ENCODE measurements around the gene GHDC. TPM values are rescaled to one million over a fixed set of nuclear protein-coding genes. Genes with fewer than 3 reads are reported as not detected.
A peak's percentile ranks its signal among the peaks of the same experiment; 100 is the strongest.
"Not testable (repeated sequence)": the region's sequence is repeated elsewhere in the genome, so short reads cannot be mapped to it uniquely, and the experiment has no call there.

The GHDC gene
- polyA plus RNA-seq, 1 donor: 30.1 TPM

GRCh38 chr17:42192189-42193126 is 1.8 kb downstream of the GHDC start:
- Histone ChIP-seq H3K9me3 (ENCODE audit: control insufficient read depth, low read depth, low read length) (no peaks in the 10 kb centered on the region), H3K27me3 (ENCODE audit: control insufficient read depth, insufficient read depth, low read length) (no peaks in the 10 kb centered on the region), H3K4me3 (ENCODE audit: low read length) (no peak overlapping the region), H3K27ac (ENCODE audit: low read length) (no peak overlapping the region), H3K36me3 (ENCODE audit: control insufficient read depth, insufficient read depth, low read length) (peaks cover 5% of the 10 kb centered on the region), H3K4me1 (ENCODE audit: control insufficient read depth, insufficient read depth, low read length) (peaks cover 14% of the 10 kb centered on the region)
- DNase-seq: no peak
- no CpG with 5 or more reads among the region's 23 CpGs for WGBS (ENCODE audit: insufficient coverage, low lambda C conversion rate)

- H3K27me3 ChIP-seq (ENCODE audit: control insufficient read depth, insufficient read depth, low read length): no peaks in the 10 kb centered on the region
- H3K4me3 ChIP-seq (ENCODE audit: low read length): no peak overlapping the region
- no peak for DNase-seq
- no CpG with 5 or more reads among the region's 5 CpGs for WGBS (ENCODE audit: insufficient coverage, low lambda C conversion rate)
- peaks cover 14% of the 10 kb centered on the region for H3K4me1 ChIP-seq (ENCODE audit: control insufficient read depth, insufficient read depth, low read length)
- H3K9me3 ChIP-seq (ENCODE audit: control insufficient read depth, low read depth, low read length): no peaks in the 10 kb centered on the region
- no peak overlapping the region for H3K27ac ChIP-seq (ENCODE audit: low read length)
- peaks cover 5% of the 10 kb centered on the region for H3K36me3 ChIP-seq (ENCODE audit: control insufficient read depth, insufficient read depth, low read length)
Measured at GRCh38 chr17:42191275-42191608, 3.1 kb downstream of the GHDC start.

- no peaks in the 10 kb centered on the region for H3K27me3 ChIP-seq (ENCODE audit: control insufficient read depth, insufficient read depth, low read length)
- DNase-seq: no peak
- H3K4me1 ChIP-seq (ENCODE audit: control insufficient read depth, insufficient read depth, low read length): peaks cover 14% of the 10 kb centered on the region
- peaks cover 5% of the 10 kb centered on the region for H3K36me3 ChIP-seq (ENCODE audit: control insufficient read depth, insufficient read depth, low read length)
- H3K9me3 ChIP-seq (ENCODE audit: control insufficient read depth, low read depth, low read length): no peaks in the 10 kb centered on the region
- H3K4me3 ChIP-seq (ENCODE audit: low read length): no peak overlapping the region
- no CpG with 5 or more reads among the region's 17 CpGs for WGBS (ENCODE audit: insufficient coverage, low lambda C conversion rate)
- no peak overlapping the region for H3K27ac ChIP-seq (ENCODE audit: low read length)
Measured at GRCh38 chr17:42190491-42191274, 3.6 kb downstream of the GHDC start.

- no peaks in the 10 kb centered on the region for H3K9me3 ChIP-seq (ENCODE audit: control insufficient read depth, low read depth, low read length)
- peaks cover 16% of the 10 kb centered on the region for H3K4me1 ChIP-seq (ENCODE audit: control insufficient read depth, insufficient read depth, low read length)
- WGBS (ENCODE audit: insufficient coverage, low lambda C conversion rate): no CpG with 5 or more reads among the region's 11 CpGs
- H3K4me3 ChIP-seq (ENCODE audit: low read length): no peak overlapping the region
- no peak for DNase-seq
- H3K27ac ChIP-seq (ENCODE audit: low read length): no peak overlapping the region
- peaks cover 5% of the 10 kb centered on the region for H3K36me3 ChIP-seq (ENCODE audit: control insufficient read depth, insufficient read depth, low read length)
- H3K27me3 ChIP-seq (ENCODE audit: control insufficient read depth, insufficient read depth, low read length): no peaks in the 10 kb centered on the region
Measured at GRCh38 chr17:42189651-42189965, 4.7 kb downstream of the GHDC start.

GRCh38 chr17:42188749-42189650 is 5.3 kb downstream of the GHDC start:
- no CpG with 5 or more reads among the region's 19 CpGs for WGBS (ENCODE audit: insufficient coverage, low lambda C conversion rate)
- H3K27ac ChIP-seq (ENCODE audit: low read length): no peak overlapping the region
- no peaks in the 10 kb centered on the region for H3K27me3 ChIP-seq (ENCODE audit: control insufficient read depth, insufficient read depth, low read length)
- no peak for DNase-seq
- H3K36me3 ChIP-seq (ENCODE audit: control insufficient read depth, insufficient read depth, low read length): peaks cover 5% of the 10 kb centered on the region
- peaks cover 18% of the 10 kb centered on the region for H3K4me1 ChIP-seq (ENCODE audit: control insufficient read depth, insufficient read depth, low read length)
- no peaks in the 10 kb centered on the region for H3K9me3 ChIP-seq (ENCODE audit: control insufficient read depth, low read depth, low read length)
- no peak overlapping the region for H3K4me3 ChIP-seq (ENCODE audit: low read length)

GRCh38 chr17:42187833-42188232 is 6.5 kb downstream of the GHDC start:
- Histone ChIP-seq H3K27ac (ENCODE audit: low read length) (no peak overlapping the region), H3K36me3 (ENCODE audit: control insufficient read depth, insufficient read depth, low read length) (peaks cover 5% of the 10 kb centered on the region), H3K4me1 (ENCODE audit: control insufficient read depth, insufficient read depth, low read length) (peaks cover 17% of the 10 kb centered on the region), H3K27me3 (ENCODE audit: control insufficient read depth, insufficient read depth, low read length) (no peaks in the 10 kb centered on the region), H3K9me3 (ENCODE audit: control insufficient read depth, low read depth, low read length) (no peaks in the 10 kb centered on the region), H3K4me3 (ENCODE audit: low read length) (no peak overlapping the region)
- DNase-seq: no peak
- WGBS (ENCODE audit: insufficient coverage, low lambda C conversion rate): no CpG with 5 or more reads among the region's 2 CpGs

GRCh38 chr17:42186191-42186590 is 8.1 kb downstream of the GHDC start:
- not testable (repeated sequence) for H3K4me3 ChIP-seq (ENCODE audit: low read length); H3K27ac ChIP-seq (ENCODE audit: low read length); H3K9me3 ChIP-seq (ENCODE audit: control insufficient read depth, low read depth, low read length); DNase-seq; H3K36me3 ChIP-seq (ENCODE audit: control insufficient read depth, insufficient read depth, low read length)
- H3K27me3 ChIP-seq (ENCODE audit: control insufficient read depth, insufficient read depth, low read length): peaks cover 11% of the 10 kb centered on the region
- 94% methylated on average over 2 of the region's 5 CpGs for WGBS (ENCODE audit: insufficient coverage, low lambda C conversion rate)
- H3K4me1 ChIP-seq (ENCODE audit: control insufficient read depth, insufficient read depth, low read length): peaks cover 28% of the 10 kb centered on the region

- peaks cover 30% of the 10 kb centered on the region for H3K4me1 ChIP-seq (ENCODE audit: control insufficient read depth, insufficient read depth, low read length)
- H3K4me3 ChIP-seq (ENCODE audit: low read length): no peak overlapping the region
- DNase-seq: no peak
- H3K36me3 ChIP-seq (ENCODE audit: control insufficient read depth, insufficient read depth, low read length): peaks cover 2% of the 10 kb centered on the region
- H3K27me3 ChIP-seq (ENCODE audit: control insufficient read depth, insufficient read depth, low read length): peaks cover 18% of the 10 kb centered on the region
- WGBS (ENCODE audit: insufficient coverage, low lambda C conversion rate): no CpG with 5 or more reads among the region's 7 CpGs
- peaks cover 3% of the 10 kb centered on the region for H3K9me3 ChIP-seq (ENCODE audit: control insufficient read depth, low read depth, low read length)
- H3K27ac ChIP-seq (ENCODE audit: low read length): no peak overlapping the region
Measured at GRCh38 chr17:42185621-42185930, 8.7 kb downstream of the GHDC start.

- Histone ChIP-seq H3K27me3 (ENCODE audit: control insufficient read depth, insufficient read depth, low read length) (peaks cover 24% of the 10 kb centered on the region), H3K27ac (ENCODE audit: low read length) (peak within 1 kb of the TSS; percentile 28), H3K36me3 (ENCODE audit: control insufficient read depth, insufficient read depth, low read length) (no peaks in the 10 kb centered on the region), H3K9me3 (ENCODE audit: control insufficient read depth, low read depth, low read length) (peaks cover 6% of the 10 kb centered on the region), H3K4me1 (ENCODE audit: control insufficient read depth, insufficient read depth, low read length) (peaks cover 33% of the 10 kb centered on the region), H3K4me3 (ENCODE audit: low read length) (peak within 1 kb of the TSS; percentile 13)
- no CpG with 5 or more reads among the region's 11 CpGs for WGBS (ENCODE audit: insufficient coverage, low lambda C conversion rate)
- DNase-seq: peak in 1 of 2 donors; percentile 24
Measured at GRCh38 chr17:42184713-42185620, 9.3 kb downstream of the GHDC start, which contains the start of gene HCRT. TSS of gene HCRT (minus strand) at chr17:42185452. CDS start at chr17:42185365, 87 bp downstream.

Data from large intestine (tissue), 3 donors.